ENCODE results near the gene NEUROD1. TPM values are rescaled to one million over a fixed set of nuclear protein-coding genes. Genes with fewer than 3 reads are reported as not detected.

The NEUROD1 gene
- total RNA-seq, result not detected in 2 replicates

GRCh38 chr2:181680055-181680936 lies at the start of gene NEUROD1:
NEUROD1 (minus strand) TSS chr2:181680517; CDS start chr2:181678860, 1,657 bp downstream.

GRCh38 chr2:181656450-181657291 lies 23.6 kb downstream of the NEUROD1 start, which contains the start of gene CERKL:
CERKL (minus strand) TSS chr2:181657105; CDS start chr2:181657006, 99 bp downstream.

Other genes with a start within 250 kb of the NEUROD1 start
- gene ITGA4, start 223.1 kb downstream of the NEUROD1 start, total RNA-seq, result 9.7 and 11.3 TPM in 2 replicates
- gene CERKL, start 23.4 kb downstream of the NEUROD1 start, total RNA-seq, result not detected in 2 replicates
- gene ITPRID2, start 211.2 kb upstream of the NEUROD1 start, total RNA-seq, result 32.6 and 42.9 TPM in 2 replicates